GM19193 (cell line): ENCODE measurements around the gene APOA5.

ENCODE experiments used
- POLR2A ChIP-seq: IDR thresholded peaks from 4 replicates; pipeline ENCODE4 v1.6.1; 2011; ENCODE audit not compliant: insufficient read depth, insufficient read length; ENCODE audit errors: extremely low read depth

Gene APOA5

GRCh38 chr11:116773203-116774097 lies 18.2 kb downstream of the APOA5 start:
- no peak for TF ChIP-seq POLR2A

GRCh38 chr11:116772443-116773202 lies 19.1 kb downstream of the APOA5 start, which contains the start of gene BUD13:
Gene BUD13 (minus strand): TSS chr11:116772987. CDS start chr11:116772964, 23 bp downstream.
- TF ChIP-seq POLR2A: peak; percentile 87

- TF ChIP-seq POLR2A: no peak
Measured at GRCh38 chr11:116771935-116772334, 19.7 kb downstream of the APOA5 start.

GRCh38 chr11:116762132-116762531 lies 29.5 kb downstream of the APOA5 start:
- TF ChIP-seq POLR2A: no peak

GRCh38 chr11:116750070-116750718 lies 41.5 kb downstream of the APOA5 start:
- TF ChIP-seq POLR2A: no peak

GRCh38 chr11:116742104-116742503 lies 49.6 kb downstream of the APOA5 start:
- no peak for TF ChIP-seq POLR2A

- TF ChIP-seq POLR2A: no peak
Measured at GRCh38 chr11:116740741-116741140, 50.9 kb downstream of the APOA5 start.
